ENCODE results near the gene CTPS2.

The CTPS2 gene

GRCh38 chrX:16711893-16712547, 449 bp downstream of the CTPS2 start:
- peak; percentile 1 for DNase-seq

GRCh38 chrX:16711219-16711811, 1.2 kb downstream of the CTPS2 start:
- DNase-seq, result no peak

- no peak for DNase-seq
These were observed 4.5 kb downstream of the CTPS2 start for GRCh38 chrX:16708016-16708415.

- no peak for DNase-seq
These were observed 7.1 kb downstream of the CTPS2 start for GRCh38 chrX:16705370-16705769.

GRCh38 chrX:16702700-16703599, 9.5 kb downstream of the CTPS2 start:
- DNase-seq, result no peak

- no peak for DNase-seq
These were observed 11.7 kb downstream of the CTPS2 start for GRCh38 chrX:16700734-16701133.

- DNase-seq, result no peak
These were observed 13.1 kb downstream of the CTPS2 start for GRCh38 chrX:16699389-16699788.

GRCh38 chrX:16696956-16697355, 15.5 kb downstream of the CTPS2 start:
- DNase-seq, result no peak

- peak; percentile 47 for DNase-seq
These were observed 17.3 kb downstream of the CTPS2 start for GRCh38 chrX:16695079-16695676.

GRCh38 chrX:16687514-16687913, 25.0 kb downstream of the CTPS2 start:
- DNase-seq, result peak; percentile 37

GRCh38 chrX:16683007-16683664, 29.3 kb downstream of the CTPS2 start:
- no peak for DNase-seq

GRCh38 chrX:16678689-16679088, 33.8 kb downstream of the CTPS2 start:
- no peak for DNase-seq

GRCh38 chrX:16671005-16671404, 41.5 kb downstream of the CTPS2 start:
- DNase-seq, result peak; percentile 72

GRCh38 chrX:16666541-16666940, 45.9 kb downstream of the CTPS2 start:
- DNase-seq, result peak; percentile 92

- DNase-seq, result peak; percentile 83
These were observed 47.4 kb downstream of the CTPS2 start for GRCh38 chrX:16665089-16665488.

- no peak for DNase-seq
These were observed 47.8 kb downstream of the CTPS2 start for GRCh38 chrX:16664626-16665025.

GRCh38 chrX:16664074-16664473, 48.4 kb downstream of the CTPS2 start:
- peak; percentile 68 for DNase-seq

- DNase-seq, result no peak
These were observed 50.1 kb downstream of the CTPS2 start for GRCh38 chrX:16662402-16662801.

- no peak for DNase-seq
These were observed 51.0 kb downstream of the CTPS2 start for GRCh38 chrX:16661495-16661894.

GRCh38 chrX:16659321-16659720, 53.1 kb downstream of the CTPS2 start:
- DNase-seq, result peak; percentile 48

GRCh38 chrX:16658284-16658683, 54.2 kb downstream of the CTPS2 start:
- DNase-seq, result peak; percentile 88

- peak; percentile 50 for DNase-seq
These were observed 58.4 kb downstream of the CTPS2 start for GRCh38 chrX:16654093-16654492.

GRCh38 chrX:16653424-16653823, 59.0 kb downstream of the CTPS2 start:
- DNase-seq, result peak; percentile 47

All from fibroblast of skin of scalp (primary cell).